ENCODE measurements around the gene SPP2.

SPP2 gene

GRCh38 chr2:234075518-234075915 lies 25.0 kb downstream of the SPP2 start:
- Histone ChIP-seq H3K4me3 (no peak overlapping the region), H3K27ac (no peak overlapping the region)
- no peak for DNase-seq (ENCODE audit: low spot score)
- TF ChIP-seq CTCF (IDR thresholded peaks at IDR 0.05), result no peak

- H3K4me3 ChIP-seq, result no peak overlapping the region
- H3K27ac ChIP-seq, result no peak overlapping the region
- no peak for DNase-seq (ENCODE audit: low spot score)
- no peak for TF ChIP-seq CTCF (IDR thresholded peaks at IDR 0.05)
Observed at GRCh38 chr2:234075947-234076346, 25.4 kb downstream of the SPP2 start.

- no peak overlapping the region for H3K4me3 ChIP-seq
- TF ChIP-seq CTCF (IDR thresholded peaks at IDR 0.05), result no peak
Observed at GRCh38 chr2:234076451-234076850, 25.9 kb downstream of the SPP2 start.

GRCh38 chr2:234078129-234078528 lies 27.6 kb downstream of the SPP2 start:
- TF ChIP-seq CTCF (IDR thresholded peaks at IDR 0.05), result no peak
- H3K27ac ChIP-seq, result no peak overlapping the region

More at GRCh38 chr2:234076451-234076850, 25.9 kb downstream of the SPP2 start:
- H3K27ac ChIP-seq, result no peak overlapping the region
- no peak for DNase-seq (ENCODE audit: low spot score)

GRCh38 chr2:234081970-234082822 lies 31.7 kb downstream of the SPP2 start:
- no peak overlapping the region for H3K4me3 ChIP-seq
- no peak for DNase-seq (ENCODE audit: low spot score)
- no peak overlapping the region for H3K27ac ChIP-seq
- TF ChIP-seq CTCF (IDR thresholded peaks at IDR 0.05), result no peak

More at GRCh38 chr2:234078129-234078528, 27.6 kb downstream of the SPP2 start:
- DNase-seq (ENCODE audit: low spot score), result no peak
- no peak overlapping the region for H3K4me3 ChIP-seq

GRCh38 chr2:234083572-234084348 lies 33.3 kb downstream of the SPP2 start:
- Histone ChIP-seq H3K27ac (no peak overlapping the region), H3K4me3 (no peak overlapping the region)
- TF ChIP-seq CTCF (IDR thresholded peaks at IDR 0.05), result no peak
- no peak for DNase-seq (ENCODE audit: low spot score)

All from coronary artery (tissue), 2 donors.